Upper lobe of left lung (tissue), 6 donors: Measurements from ENCODE around the gene IRF2BPL. TPM values are rescaled to one million over a fixed set of nuclear protein-coding genes. Genes with fewer than 3 reads are reported as not detected.

Experiments
- ATAC-seq, 2 donors: fragments of 200-7000 bp; cut with Tn5 transposase; one replicate each; pipeline ENCODE4 v1.9.1; 2022; ENCODE audit warnings: mild to moderate bottlenecking in 2 of 2, moderate library complexity in 2 of 2; ENCODE audit not compliant: low FRiP score in 2 of 2
- DNase-seq, 2 donors: peaks; one replicate each; pipeline ENCODE4 v3.0.0-alpha.2; 2019 to 2020
- H3K27ac ChIP-seq, 4 donors: fragments of 200-600 bp; sonication (generic); one replicate each; pipeline ENCODE4 v1.5.1; 2016 to 2019
- H3K27me3 ChIP-seq, 4 donors: fragments of 200-600 bp; sonication (generic); one replicate each; pipeline ENCODE4 v1.5.1; 2017 to 2019
- H3K36me3 ChIP-seq, 4 donors: fragments of 200-600 bp; sonication (generic); one replicate each; pipeline ENCODE4 v1.5.1; 2016 to 2019
- H3K4me1 ChIP-seq, 4 donors: fragments of 200-600 bp; sonication (generic); one replicate each; pipeline ENCODE4 v1.5.1; 2018 to 2019
- H3K4me3 ChIP-seq, 4 donors: fragments of 200-600 bp; sonication (generic); one replicate each; pipeline ENCODE4 v1.5.1; 2017 to 2019; ENCODE audit warnings: mild to moderate bottlenecking in 2 of 4, moderate library complexity in 1 of 4
- H3K9me3 ChIP-seq, 4 donors: fragments of 200-600 bp; sonication (generic); one replicate each; pipeline ENCODE4 v1.5.1; 2018 to 2019
- EP300 ChIP-seq, 4 donors: sonication (generic); formaldehyde crosslinking; IDR thresholded peaks; one replicate each; pipeline ENCODE4 v1.5.1; 2017; ENCODE audit warnings: antibody characterized with exemption in 4 of 4, control low read depth in 2 of 4
- POLR2A ChIP-seq, 4 donors: fragments of 450-650 bp; IDR thresholded peaks; one replicate each; pipeline ENCODE4 v1.5.1; 2016 to 2017; ENCODE audit warnings: antibody characterized with exemption in 4 of 4, mild to moderate bottlenecking in 2 of 4
- POLR2AphosphoS5 ChIP-seq, 2 donors: sonication (generic); formaldehyde crosslinking; IDR thresholded peaks; one replicate each; pipeline ENCODE4 v1.5.1; 2017; ENCODE audit warnings: antibody characterized with exemption in 2 of 2
- WGBS, 2 donors: methylation state at CpG; one replicate each; pipeline ENCODE4 v1.1.5; 2017 to 2018; 5-methylcytosine and 5-hydroxymethylcytosine counted together
- total RNA-seq, 6 donors: library from RNA; depleted of rRNA in 4 of 6; stranded (reverse); fragments of >200 nt in 4 of 6; gene quantifications; one replicate each; pipeline versions ENCODE4 v1.1.0 to v1.2.1, GENCODE V29; 2016 to 2021
- TF ChIP-seq, protein P1 (sequence below), 6 experiments: fragments of 450-650 bp in 4 of 6; fragments of 200-600 bp in 2 of 6; sonication (generic) in 2 of 6; IDR thresholded peaks; one replicate each; pipeline ENCODE4 v1.5.1; 2016 to 2019; ENCODE audit warnings: antibody characterized with exemption in 6 of 6
- donor health status: DM: no; HTN: no; CAD: no; lungs with moderate emphysema.
- donor health status: DM: no; HTN: yes; CAD: no; lungs with severe emphysema.

IRF2BPL gene
- total RNA-seq, 6 donors from 2014 or later, result 44.0 to 111 (median 49.6) TPM

DNA sequence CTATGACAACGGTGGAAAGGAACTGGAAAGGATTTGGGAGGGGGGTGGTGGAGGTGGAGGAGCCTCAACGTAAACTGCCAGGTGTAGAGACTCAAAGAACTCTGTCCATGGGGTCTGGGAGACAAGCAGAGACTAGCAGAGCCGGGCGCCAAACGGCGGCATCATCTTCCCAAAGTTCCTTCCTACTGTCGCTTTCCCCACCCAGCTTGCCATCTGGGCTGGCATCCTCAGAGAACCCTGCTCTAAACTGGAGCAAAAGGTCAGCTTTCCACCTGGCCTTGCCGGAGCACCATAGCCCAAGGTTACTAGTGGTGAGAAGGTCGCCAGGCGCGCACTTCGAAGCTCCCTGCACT is 4.0 kb upstream of the IRF2BPL start:
- 23 to 37% methylated on average over 4 to 8 of the region's 12 CpGs for WGBS, 2 donors
- Histone ChIP-seq H3K4me3 (peak overlapping the region in 3 of 4 donors; percentile 42 to 57 (median 47)), H3K27ac (peak overlapping the region; percentile 99 to 100 (median 100)), H3K4me1 (peaks cover 55 to 80% (median 68%) of the 10 kb centered on the region in 4 donors), H3K36me3 (no peaks in the 10 kb centered on the region), H3K27me3 (no peaks in the 10 kb centered on the region), H3K9me3 (no peaks in the 10 kb centered on the region)
- no peak for ATAC-seq
- no peak for TF ChIP-seq POLR2AphosphoS5 (IDR thresholded peaks at IDR 0.05)
- peak in 1 of 4 donors; percentile 23 for TF ChIP-seq POLR2A (IDR thresholded peaks at IDR 0.05)
- DNase-seq, result no peak

DNA sequence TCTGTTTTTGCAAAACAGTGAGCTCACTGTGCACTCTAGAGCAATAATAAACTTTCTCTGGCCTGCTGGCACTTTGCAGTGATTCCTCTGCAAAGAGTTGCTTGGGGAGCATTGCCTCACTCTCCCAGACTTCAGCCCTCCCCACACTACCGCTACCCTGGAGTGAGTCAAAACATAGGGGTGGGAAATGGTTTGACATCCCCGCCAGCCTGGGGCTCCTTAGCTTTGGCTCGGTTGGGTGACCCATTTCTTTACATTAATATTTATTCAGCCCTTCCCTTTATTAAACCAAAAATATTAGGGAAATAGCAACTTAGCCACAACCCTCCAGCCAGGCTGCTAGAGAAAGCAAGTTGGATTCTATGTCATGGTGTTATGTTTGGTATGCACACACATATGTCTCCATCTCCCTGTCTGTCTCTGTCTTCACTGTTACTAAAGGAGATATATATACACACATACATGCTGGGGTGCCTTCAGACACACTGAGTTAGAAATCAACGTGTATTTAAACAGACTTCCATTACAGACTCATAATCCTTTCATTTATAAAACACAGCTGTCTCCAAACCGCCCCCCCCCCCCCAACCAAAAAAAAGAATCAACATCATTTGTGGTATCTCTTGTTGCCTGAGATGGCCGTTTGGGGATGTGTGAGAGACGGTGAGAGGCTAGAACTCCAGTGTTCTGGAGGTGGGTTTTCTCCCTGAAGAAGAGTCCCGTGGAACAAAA is 3.4 kb upstream of the IRF2BPL start:
- Histone ChIP-seq H3K27me3 (no peaks in the 10 kb centered on the region), H3K4me1 (peaks cover 50 to 74% (median 63%) of the 10 kb centered on the region in 4 donors), H3K27ac (peak overlapping the region; percentile 99 to 100 (median 100)), H3K9me3 (no peaks in the 10 kb centered on the region), H3K36me3 (no peaks in the 10 kb centered on the region), H3K4me3 (peak overlapping the region in 1 of 4 donors; percentile 47)
- WGBS, 2 donors, result 25 to 37% methylated on average over 8 of the region's 8 CpGs
- TF ChIP-seq POLR2A (IDR thresholded peaks at IDR 0.05) (no peak), POLR2AphosphoS5 (IDR thresholded peaks at IDR 0.05) (peak in 1 of 2 donors; percentile 61), EP300 (IDR thresholded peaks at IDR 0.05) (no peak)
- peak in 1 of 2 donors; percentile 7 for ATAC-seq
- DNase-seq, result no peak

GRCh38 chr14:77027538-77028383 is 747 bp downstream of the IRF2BPL start:
- Histone ChIP-seq H3K36me3 (peaks cover 0 to 21% (median 11%) of the 10 kb centered on the region in 4 donors), H3K9me3 (no peaks in the 10 kb centered on the region), H3K27me3 (no peaks in the 10 kb centered on the region), H3K4me1 (peaks cover 68 to 80% (median 74%) of the 10 kb centered on the region in 4 donors), H3K4me3 (peak overlapping the region; percentile 77 to 92 (median 82)), H3K27ac (peak overlapping the region; percentile 99 to 100 (median 100))
- 0% methylated on average over 4 of the region's 81 CpGs for WGBS, 2 donors
- DNase-seq (peak; percentile 74 to 93), ATAC-seq (peak; percentile 51 to 57)
- TF ChIP-seq, protein P1, sequence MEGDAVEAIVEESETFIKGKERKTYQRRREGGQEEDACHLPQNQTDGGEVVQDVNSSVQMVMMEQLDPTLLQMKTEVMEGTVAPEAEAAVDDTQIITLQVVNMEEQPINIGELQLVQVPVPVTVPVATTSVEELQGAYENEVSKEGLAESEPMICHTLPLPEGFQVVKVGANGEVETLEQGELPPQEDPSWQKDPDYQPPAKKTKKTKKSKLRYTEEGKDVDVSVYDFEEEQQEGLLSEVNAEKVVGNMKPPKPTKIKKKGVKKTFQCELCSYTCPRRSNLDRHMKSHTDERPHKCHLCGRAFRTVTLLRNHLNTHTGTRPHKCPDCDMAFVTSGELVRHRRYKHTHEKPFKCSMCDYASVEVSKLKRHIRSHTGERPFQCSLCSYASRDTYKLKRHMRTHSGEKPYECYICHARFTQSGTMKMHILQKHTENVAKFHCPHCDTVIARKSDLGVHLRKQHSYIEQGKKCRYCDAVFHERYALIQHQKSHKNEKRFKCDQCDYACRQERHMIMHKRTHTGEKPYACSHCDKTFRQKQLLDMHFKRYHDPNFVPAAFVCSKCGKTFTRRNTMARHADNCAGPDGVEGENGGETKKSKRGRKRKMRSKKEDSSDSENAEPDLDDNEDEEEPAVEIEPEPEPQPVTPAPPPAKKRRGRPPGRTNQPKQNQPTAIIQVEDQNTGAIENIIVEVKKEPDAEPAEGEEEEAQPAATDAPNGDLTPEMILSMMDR (IDR thresholded peaks at IDR 0.05), result peak in 1 of 6 experiments; percentile 19
- peak in 1 of 4 donors; percentile 10 for TF ChIP-seq EP300 (IDR thresholded peaks at IDR 0.05)
- TF ChIP-seq POLR2AphosphoS5 (IDR thresholded peaks at IDR 0.05), result peak; percentile 43 to 69
- peak in 1 of 4 donors; percentile 50 for TF ChIP-seq POLR2A (IDR thresholded peaks at IDR 0.05)

GRCh38 chr14:77026930-77027537 is 1.5 kb downstream of the IRF2BPL start:
- H3K36me3 ChIP-seq, result peaks cover 0 to 21% (median 11%) of the 10 kb centered on the region in 4 donors
- no peaks in the 10 kb centered on the region for H3K9me3 ChIP-seq
- H3K4me1 ChIP-seq, result peaks cover 65 to 80% (median 71%) of the 10 kb centered on the region in 4 donors
- DNase-seq (peak in 1 of 2 donors; percentile 93), ATAC-seq (peak in 1 of 2 donors; percentile 51)
- WGBS, 2 donors, result 0 to 14% methylated on average over 17 to 18 of the region's 65 CpGs
- H3K27me3 ChIP-seq, result no peaks in the 10 kb centered on the region
- peak overlapping the region; percentile 99 to 100 (median 100) for H3K27ac ChIP-seq
- TF ChIP-seq, protein P1 (IDR thresholded peaks at IDR 0.05), result peak in 3 of 6 experiments; percentile 26 to 61 (median 56)
- TF ChIP-seq EP300 (IDR thresholded peaks at IDR 0.05) (no peak), POLR2A (IDR thresholded peaks at IDR 0.05) (no peak), POLR2AphosphoS5 (IDR thresholded peaks at IDR 0.05) (no peak)
- peak overlapping the region; percentile 77 to 92 (median 82) for H3K4me3 ChIP-seq

GRCh38 chr14:77026166-77026929 is 2.2 kb downstream of the IRF2BPL start:
- H3K4me3 ChIP-seq, result peak overlapping the region; percentile 77 to 92 (median 82)
- peak overlapping the region; percentile 99 to 100 (median 100) for H3K27ac ChIP-seq
- WGBS, 2 donors, result 18 to 39% methylated on average over 22 to 41 of the region's 76 CpGs
- H3K27me3 ChIP-seq, result no peaks in the 10 kb centered on the region
- DNase-seq (peak in 1 of 2 donors; percentile 89), ATAC-seq (peak in 1 of 2 donors; percentile 15)
- peaks cover 58 to 75% (median 64%) of the 10 kb centered on the region in 4 donors for H3K4me1 ChIP-seq
- peaks cover 0 to 21% (median 11%) of the 10 kb centered on the region in 4 donors for H3K36me3 ChIP-seq
- H3K9me3 ChIP-seq, result no peaks in the 10 kb centered on the region
- TF ChIP-seq POLR2A (IDR thresholded peaks at IDR 0.05) (peak in 2 of 4 donors; percentile 8 to 35), POLR2AphosphoS5 (IDR thresholded peaks at IDR 0.05) (peak; percentile 21 to 26), EP300 (IDR thresholded peaks at IDR 0.05) (no peak)
